ENCODE data around the gene MLLT3. TPM values are rescaled to one million over a fixed set of nuclear protein-coding genes. Genes with fewer than 3 reads are reported as not detected.
"Not testable (repeated sequence)": the region's sequence is repeated elsewhere in the genome, so short reads cannot be mapped to it uniquely, and the experiment has no call there.

The MLLT3 gene
- total RNA-seq: 40.0 and 54.5 TPM in 2 replicates

- peak; percentile 82 for DNase-seq (ENCODE audit: low read depth)
Measured at GRCh38 chr9:20622330-20623020, at the start of gene MLLT3. MLLT3 (minus strand) TSS chr9:20622499.

GRCh38 chr9:20671635-20672034 is 49.3 kb upstream of the MLLT3 start:
- DNase-seq (ENCODE audit: low read depth): no peak

GRCh38 chr9:20670395-20670794 is 48.1 kb upstream of the MLLT3 start:
- DNase-seq (ENCODE audit: low read depth): no peak

- DNase-seq (ENCODE audit: low read depth): no peak
Measured at GRCh38 chr9:20664501-20664900, 42.2 kb upstream of the MLLT3 start.

GRCh38 chr9:20663133-20663532 is 40.8 kb upstream of the MLLT3 start:
- DNase-seq (ENCODE audit: low read depth): no peak

GRCh38 chr9:20662156-20662555 is 39.9 kb upstream of the MLLT3 start:
- no peak for DNase-seq (ENCODE audit: low read depth)

- peak; percentile 13 for DNase-seq (ENCODE audit: low read depth)
Measured at GRCh38 chr9:20659474-20659967, 37.2 kb upstream of the MLLT3 start.

- peak; percentile 23 for DNase-seq (ENCODE audit: low read depth)
Measured at GRCh38 chr9:20658677-20659473, 36.6 kb upstream of the MLLT3 start.

- DNase-seq (ENCODE audit: low read depth): not testable (repeated sequence)
Measured at GRCh38 chr9:20658246-20658667, 36.0 kb upstream of the MLLT3 start.

GRCh38 chr9:20651939-20652338 is 29.6 kb upstream of the MLLT3 start:
- DNase-seq (ENCODE audit: low read depth): no peak

GRCh38 chr9:20650750-20651299 is 28.5 kb upstream of the MLLT3 start:
- no peak for DNase-seq (ENCODE audit: low read depth)

- no peak for DNase-seq (ENCODE audit: low read depth)
Measured at GRCh38 chr9:20650313-20650712, 28.0 kb upstream of the MLLT3 start.

GRCh38 chr9:20649381-20649780 is 27.1 kb upstream of the MLLT3 start:
- DNase-seq (ENCODE audit: low read depth): peak; percentile 42

GRCh38 chr9:20646656-20647055 is 24.4 kb upstream of the MLLT3 start:
- DNase-seq (ENCODE audit: low read depth): no peak

GRCh38 chr9:20643660-20644059 is 21.4 kb upstream of the MLLT3 start:
- DNase-seq (ENCODE audit: low read depth): no peak

GRCh38 chr9:20642045-20642444 is 19.7 kb upstream of the MLLT3 start:
- no peak for DNase-seq (ENCODE audit: low read depth)

- peak; percentile 92 for DNase-seq (ENCODE audit: low read depth)
Measured at GRCh38 chr9:20640331-20641187, 18.3 kb upstream of the MLLT3 start.

GRCh38 chr9:20636888-20637440 is 14.7 kb upstream of the MLLT3 start:
- DNase-seq (ENCODE audit: low read depth): peak; percentile 56

- DNase-seq (ENCODE audit: low read depth): no peak
Measured at GRCh38 chr9:20634895-20635294, 12.6 kb upstream of the MLLT3 start.

GRCh38 chr9:20632705-20633104 is 10.4 kb upstream of the MLLT3 start:
- DNase-seq (ENCODE audit: low read depth): no peak

- no peak for DNase-seq (ENCODE audit: low read depth)
Measured at GRCh38 chr9:20630241-20630943, 8.1 kb upstream of the MLLT3 start.
